Mesodermal cell (in vitro differentiated cells): Measurements from ENCODE around the gene NBPF14.
"Not testable (repeated sequence)": the region's sequence is repeated elsewhere in the genome, so short reads cannot be mapped to it uniquely, and the experiment has no call there.

ENCODE experiments used
- H3K27ac ChIP-seq: 2 replicates; pipeline ENCODE4 v1.7.0; 2013; ENCODE audit warnings: mild to moderate bottlenecking, low read depth, low read length, moderate library complexity; ENCODE audit not compliant: severe bottlenecking
- H3K36me3 ChIP-seq: 2 replicates; pipeline ENCODE4 v1.7.1; 2013; ENCODE audit warnings: mild to moderate bottlenecking, low read length, moderate library complexity; ENCODE audit not compliant: control insufficient read depth, insufficient read depth
- H3K4me1 ChIP-seq: one replicate; pipeline ENCODE4 v1.7.1; 2013; ENCODE audit warnings: mild to moderate bottlenecking, low read length; ENCODE audit not compliant: insufficient read depth, control insufficient read depth, poor library complexity, severe bottlenecking
- H3K4me3 ChIP-seq: 2 replicates; pipeline ENCODE4 v1.7.0; 2013; ENCODE audit warnings: low read length, control low read depth, mild to moderate bottlenecking; ENCODE audit not compliant: insufficient read depth, poor library complexity, severe bottlenecking; ENCODE audit errors: extremely low read depth
- H3K9me3 ChIP-seq: 2 replicates; pipeline ENCODE4 v1.7.1; 2013; ENCODE audit warnings: mild to moderate bottlenecking, low read length, moderate library complexity; ENCODE audit not compliant: control insufficient read depth
- WGBS, 2 experiments: methylation state at CpG; one replicate each; pipeline ENCODE4 v1.1.5; 2013; ENCODE audit warnings: missing lambda C conversion rate in 2 of 2; ENCODE audit not compliant: insufficient coverage in 2 of 2; 5-methylcytosine and 5-hydroxymethylcytosine counted together

Gene NBPF14

GRCh38 chr1:148523205-148524144 is 72.3 kb downstream of the NBPF14 start:
- H3K36me3 ChIP-seq, H3K4me3 ChIP-seq, H3K4me1 ChIP-seq, H3K9me3 ChIP-seq, H3K27ac ChIP-seq: not testable (repeated sequence)
- WGBS, 2 experiments, result no CpG with 5 or more reads among the region's 35 CpGs

- Histone ChIP-seq H3K4me3 (peak overlapping the region; percentile 0), H3K27ac (peak overlapping the region; percentile 83)
- not testable (repeated sequence) for H3K4me1 ChIP-seq, H3K9me3 ChIP-seq, H3K36me3 ChIP-seq
- WGBS, 2 experiments, result 0 to 2% methylated on average over 6 of the region's 30 CpGs
Measured at GRCh38 chr1:148522561-148523204, 73.1 kb downstream of the NBPF14 start.

- not testable (repeated sequence) for H3K4me1 ChIP-seq, H3K36me3 ChIP-seq, H3K9me3 ChIP-seq, H3K4me3 ChIP-seq, H3K27ac ChIP-seq
- WGBS, 2 experiments, result 8% methylated on average over 7 of the region's 23 CpGs; no CpG with 5 or more reads in 1 of the 2 experiments
Measured at GRCh38 chr1:148522072-148522471, 73.7 kb downstream of the NBPF14 start.

- not testable (repeated sequence) for H3K27ac ChIP-seq, H3K4me3 ChIP-seq, H3K36me3 ChIP-seq, H3K9me3 ChIP-seq, H3K4me1 ChIP-seq
- WGBS, 2 experiments, result no CpG with 5 or more reads among the region's 3 CpGs
Measured at GRCh38 chr1:148514310-148514709, 81.5 kb downstream of the NBPF14 start.

- not testable (repeated sequence) for H3K27ac ChIP-seq, H3K4me1 ChIP-seq, H3K4me3 ChIP-seq, H3K36me3 ChIP-seq, H3K9me3 ChIP-seq
- WGBS, 2 experiments, result no CpG with 5 or more reads among the region's 9 CpGs
Measured at GRCh38 chr1:148512571-148513184, 83.1 kb downstream of the NBPF14 start.

GRCh38 chr1:148493933-148494332 is 101.9 kb downstream of the NBPF14 start:
- not testable (repeated sequence) for H3K36me3 ChIP-seq, H3K4me3 ChIP-seq, H3K9me3 ChIP-seq, H3K4me1 ChIP-seq, H3K27ac ChIP-seq

GRCh38 chr1:148483029-148483428 is 112.8 kb downstream of the NBPF14 start, which contains the start of gene PPIAL4G:
TSS of gene PPIAL4G (minus strand) at chr1:148483302. CDS start at chr1:148483252, 50 bp downstream.
- not testable (repeated sequence) for H3K36me3 ChIP-seq, H3K4me3 ChIP-seq, H3K4me1 ChIP-seq, H3K27ac ChIP-seq, H3K9me3 ChIP-seq
- 92 to 94% methylated on average over 3 to 6 of the region's 12 CpGs for WGBS, 2 experiments
